HUDEP-2 (cell line): ENCODE data around the gene AGK.
"Not testable (repeated sequence)": the region's sequence is repeated elsewhere in the genome, so short reads cannot be mapped to it uniquely, and the experiment has no call there.

Experiments
- DNase-seq, 76 experiments: peaks; one replicate each; lab custom pipeline; 2025; ENCODE audit not compliant: unreplicated experiment in 76 of 76; lab: John Stamatoyannopoulos, UW

Gene AGK

DNA sequence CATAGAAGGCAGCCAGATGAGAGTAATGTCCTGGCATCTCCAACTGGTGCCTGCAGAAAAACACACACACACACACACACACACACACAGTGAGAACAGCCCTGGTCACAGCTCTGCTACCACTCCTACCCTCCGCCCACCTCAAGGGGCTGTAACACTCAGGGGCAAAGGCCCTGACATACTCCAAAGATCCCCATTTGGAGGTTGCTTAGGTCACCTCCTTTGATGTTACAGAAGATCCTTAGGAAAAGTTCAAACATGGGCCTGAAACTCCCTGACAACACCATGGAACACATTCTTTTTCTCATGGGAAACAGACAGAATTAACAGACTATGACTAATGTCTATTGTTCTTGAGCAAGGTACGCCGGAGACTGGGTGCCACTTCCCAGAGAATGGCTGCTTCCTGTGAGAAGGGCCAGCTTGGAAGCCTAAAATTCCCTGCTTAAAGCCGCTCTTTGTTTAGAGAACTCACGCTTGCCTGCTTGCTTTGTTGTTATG lies 123.0 kb downstream of the AGK start:
- DNase-seq, result no peak

DNA sequence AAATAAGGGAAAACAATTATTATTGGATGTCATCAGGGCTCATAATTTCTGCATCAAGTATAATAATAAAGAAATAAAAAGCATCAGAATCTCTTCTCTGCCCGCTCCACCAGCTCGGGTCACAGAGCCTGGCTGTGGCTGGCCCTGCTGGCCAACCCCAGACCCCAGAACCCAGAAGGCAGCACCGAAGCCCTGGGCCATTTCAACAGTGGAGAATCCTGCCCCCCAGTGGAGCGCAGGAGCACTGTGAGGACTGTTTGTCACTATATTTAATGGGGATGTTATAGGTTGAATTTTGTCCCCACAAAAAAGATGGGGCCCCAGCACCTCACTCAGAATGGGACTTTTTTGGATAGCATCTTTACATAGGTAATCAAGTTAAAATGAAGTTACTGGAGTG lies 123.5 kb downstream of the AGK start:
- no peak for DNase-seq

DNA sequence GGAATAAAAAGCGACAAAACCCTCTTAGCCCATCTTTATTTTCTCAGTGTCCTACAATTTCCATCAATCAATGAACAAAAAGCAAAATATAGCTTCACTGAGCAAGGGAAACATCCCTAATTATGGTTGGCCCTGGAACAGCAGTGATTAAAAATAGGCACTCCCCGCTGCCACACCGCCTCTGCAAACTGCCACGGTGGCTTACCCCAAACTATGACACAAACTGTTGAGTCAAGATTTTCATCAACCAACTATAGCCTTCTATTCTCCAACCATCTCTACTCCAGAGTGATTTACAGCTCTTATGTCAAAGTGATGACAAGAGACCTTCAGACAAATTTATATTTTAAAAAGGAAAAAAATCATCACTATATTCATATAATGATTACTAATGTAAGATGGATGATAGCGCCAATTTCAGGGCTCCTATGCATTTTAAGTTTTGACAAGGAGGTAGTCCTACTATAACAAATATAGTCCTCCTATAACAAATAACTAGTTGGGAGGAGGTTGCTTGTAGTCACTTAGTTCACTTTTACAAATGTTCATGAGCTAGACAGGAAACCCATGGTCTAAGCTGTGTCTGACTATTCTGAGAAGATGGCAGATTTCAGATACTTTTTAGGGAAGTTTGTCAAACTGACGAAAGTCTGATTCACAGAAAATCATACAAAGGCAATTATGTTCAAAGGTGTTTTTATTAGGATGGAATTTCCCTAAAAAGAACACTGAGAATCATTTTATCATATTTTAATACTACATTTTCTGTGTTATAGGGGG lies 124.4 kb downstream of the AGK start:
- no peak for DNase-seq

DNA sequence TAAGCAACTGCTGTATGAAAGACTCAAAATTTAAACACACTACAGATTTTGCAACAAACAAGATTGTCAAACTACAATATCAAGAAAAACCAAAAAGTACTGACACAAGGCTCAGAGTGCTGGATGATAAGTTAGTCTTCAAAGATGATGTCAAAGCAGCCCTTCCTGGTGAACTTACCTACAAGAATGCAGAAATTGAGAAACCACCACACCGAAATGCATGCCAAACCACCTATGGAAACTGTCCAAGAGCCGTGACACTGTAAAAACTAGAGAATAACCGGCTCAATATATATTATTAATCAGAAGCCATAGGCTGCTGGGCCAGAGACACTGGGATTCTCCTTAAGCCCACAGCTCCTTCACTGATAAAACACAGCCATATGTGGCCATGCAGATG lies 125.4 kb downstream of the AGK start:
- DNase-seq, result no peak

DNA sequence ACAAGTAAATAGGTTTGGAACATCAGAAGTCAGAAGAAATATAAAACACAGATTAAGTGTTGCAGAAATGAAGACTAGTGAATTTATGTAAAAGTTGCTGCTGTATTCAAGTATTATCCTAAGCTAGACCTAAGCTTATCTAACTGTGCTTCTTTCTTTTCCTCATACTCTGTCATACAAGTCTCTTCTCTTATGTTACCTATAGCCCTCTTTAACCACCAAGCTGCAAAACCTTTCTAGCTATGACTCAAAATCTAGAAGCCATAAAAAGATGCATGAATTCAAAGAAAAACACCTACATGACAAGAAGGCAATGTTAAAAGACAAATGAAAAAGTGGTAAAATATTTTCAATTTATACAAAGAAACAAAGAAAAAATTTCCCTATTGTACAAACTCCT lies 127.8 kb downstream of the AGK start:
- no peak for DNase-seq

DNA sequence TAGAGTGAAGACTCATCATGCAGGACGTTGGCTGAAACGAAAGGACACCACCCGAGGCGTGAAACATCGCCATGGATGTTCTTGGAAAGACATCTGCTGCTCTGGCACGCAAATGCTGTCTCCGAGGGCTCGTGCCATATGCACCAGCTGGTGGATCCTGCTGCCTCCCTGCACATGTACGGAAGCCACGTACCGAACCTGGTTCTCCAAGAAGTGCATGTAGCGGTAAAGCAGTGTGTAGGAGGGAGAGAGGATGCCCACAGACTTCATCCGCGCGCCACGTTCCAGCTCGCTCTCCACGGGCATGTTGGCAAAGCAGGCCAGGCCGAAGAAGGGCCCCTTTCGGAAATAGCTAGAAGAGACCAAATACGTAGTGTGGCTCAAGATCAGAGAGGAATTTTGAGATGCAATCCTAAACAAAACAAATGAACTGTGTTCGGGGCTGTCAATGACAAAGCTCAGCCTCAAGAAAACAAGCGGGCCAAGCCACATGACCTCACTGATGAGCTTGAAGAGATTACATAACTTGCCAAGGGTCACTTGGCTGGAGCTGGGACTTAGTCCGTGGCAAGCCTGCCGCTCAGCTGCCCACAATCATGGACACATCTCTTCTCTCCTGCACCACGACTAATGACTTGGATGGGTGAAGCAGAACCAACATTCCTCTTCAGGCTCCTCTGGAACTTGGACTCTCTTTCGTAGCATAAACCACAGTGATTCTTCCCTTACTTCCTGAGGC lies 134.2 kb downstream of the AGK start:
- no peak for DNase-seq

DNA sequence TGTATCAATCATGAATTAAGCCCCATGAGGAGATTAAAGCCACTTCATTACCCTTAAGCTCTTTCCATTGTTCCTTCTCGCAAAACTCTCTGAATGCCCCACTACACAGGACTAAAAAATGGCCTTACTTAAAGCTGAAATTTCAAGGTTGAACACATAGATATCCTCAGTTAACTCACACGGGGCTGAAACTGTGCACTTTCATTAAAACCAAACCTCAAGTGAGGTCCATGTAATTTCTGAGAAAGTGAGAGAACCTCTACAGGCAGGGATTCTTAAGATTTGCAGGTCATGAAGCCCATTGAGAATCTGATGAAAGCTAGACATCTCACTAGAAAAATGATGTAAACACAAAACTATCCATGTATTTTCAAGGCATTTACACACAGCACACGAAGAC lies 134.9 kb downstream of the AGK start:
- no peak for DNase-seq

DNA sequence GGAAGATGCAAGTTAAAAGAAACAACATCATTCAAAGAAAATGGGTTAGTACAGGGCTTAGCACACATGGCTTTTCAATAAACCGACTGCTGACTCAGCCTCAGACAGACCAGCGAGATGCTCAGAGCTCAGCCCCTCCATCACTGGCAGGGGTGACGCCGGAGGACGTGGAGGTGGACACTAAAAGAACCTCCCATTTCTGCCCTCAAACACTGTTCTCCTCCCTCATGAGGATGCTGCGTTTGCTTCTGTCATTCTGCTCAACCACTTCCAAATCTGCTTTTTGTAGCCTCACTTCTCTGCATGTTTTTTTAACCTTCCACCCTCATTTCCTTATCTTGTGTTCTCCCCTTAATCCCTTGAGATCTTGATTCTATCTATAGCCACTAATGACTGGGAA lies 135.5 kb downstream of the AGK start:
- DNase-seq, result no peak

DNA sequence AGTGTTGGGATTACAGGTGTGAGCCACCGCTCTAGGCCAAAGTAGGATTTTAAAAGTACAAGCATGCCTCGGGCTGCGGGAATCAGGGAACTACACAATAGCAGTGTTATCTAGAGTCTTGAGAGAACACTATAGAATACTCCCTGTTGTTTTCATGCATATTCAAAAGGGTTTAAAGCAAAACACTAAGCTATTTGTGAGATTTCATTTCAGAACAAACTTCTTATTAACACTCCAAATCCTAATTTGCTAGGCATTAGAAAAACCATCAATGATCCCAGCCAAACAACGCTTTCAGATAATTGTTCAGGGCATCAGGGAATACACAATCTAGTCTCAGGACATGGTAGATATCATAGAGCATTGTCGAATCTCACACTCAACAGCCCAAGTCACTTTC lies 136.8 kb downstream of the AGK start:
- no peak for DNase-seq

DNA sequence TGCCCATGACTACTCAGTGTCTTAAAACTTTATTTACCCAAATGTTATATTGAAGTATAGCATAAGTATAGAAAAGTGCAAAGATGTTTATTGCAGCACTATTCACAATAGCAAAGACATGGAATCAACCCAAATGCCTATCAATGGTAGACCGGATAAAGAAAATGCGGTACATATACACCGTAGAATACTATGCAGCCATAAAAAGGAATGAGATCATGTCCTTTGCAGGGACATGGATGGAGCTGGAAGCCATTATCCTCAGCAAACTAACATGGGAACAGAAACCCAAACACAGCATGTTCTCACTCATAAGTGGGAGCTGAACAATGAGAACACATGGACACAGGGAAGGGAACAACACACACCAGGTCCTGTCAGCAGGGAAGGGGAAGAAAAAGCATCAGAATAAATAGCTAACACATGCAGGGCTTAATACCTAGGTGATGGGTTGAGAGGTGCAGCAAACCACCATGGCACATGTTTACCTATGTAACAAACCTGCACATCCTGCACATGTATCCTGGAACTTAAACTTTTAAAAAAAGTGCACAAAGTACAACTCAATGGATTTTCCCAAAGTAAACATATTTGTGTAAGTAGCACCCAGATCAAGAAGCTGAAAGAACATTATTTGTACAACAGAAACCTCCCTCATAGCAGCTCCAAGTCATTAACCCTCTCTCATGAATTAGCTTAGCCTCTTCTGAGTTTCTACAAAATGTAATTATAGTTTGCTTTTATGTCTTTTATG lies 138.0 kb downstream of the AGK start:
- DNase-seq, result not testable (repeated sequence)

DNA sequence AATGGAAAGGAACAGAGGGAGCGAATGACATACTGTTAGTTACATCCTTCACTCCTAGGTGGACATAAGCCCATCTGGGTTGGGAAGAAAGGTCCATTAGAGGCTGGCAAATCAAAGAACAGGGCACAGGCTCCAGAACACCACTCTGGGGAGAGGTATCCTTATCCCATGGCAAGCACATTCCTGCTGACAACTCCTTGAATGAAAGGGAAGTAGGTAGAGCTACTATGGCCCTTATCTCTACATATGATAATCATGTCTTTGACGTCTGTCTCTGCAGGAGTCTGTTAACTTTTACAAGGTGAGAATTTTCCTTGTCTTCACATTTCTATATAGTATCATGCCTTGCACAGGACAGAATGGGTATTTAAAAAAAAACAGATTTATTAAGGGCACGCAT lies 140.3 kb downstream of the AGK start:
- DNase-seq, result no peak

DNA sequence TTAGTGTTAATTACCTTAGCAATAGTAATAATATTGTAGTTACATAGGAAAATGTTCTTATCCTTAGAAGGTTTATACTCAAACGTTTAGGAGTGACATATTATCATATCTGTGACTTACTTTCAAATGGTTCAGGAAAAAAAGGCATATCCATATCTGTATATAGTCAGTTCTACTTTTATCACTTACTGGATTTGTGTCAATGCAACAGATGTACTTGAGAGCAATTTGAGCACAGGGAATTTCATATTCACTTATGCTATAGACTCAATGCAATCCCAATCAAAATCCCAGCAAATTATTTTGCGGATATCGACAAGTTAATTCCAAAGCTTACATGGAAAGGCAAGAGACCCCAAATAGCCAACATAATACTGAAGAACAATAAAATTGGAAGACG lies 140.8 kb downstream of the AGK start:
- DNase-seq, result no peak

DNA sequence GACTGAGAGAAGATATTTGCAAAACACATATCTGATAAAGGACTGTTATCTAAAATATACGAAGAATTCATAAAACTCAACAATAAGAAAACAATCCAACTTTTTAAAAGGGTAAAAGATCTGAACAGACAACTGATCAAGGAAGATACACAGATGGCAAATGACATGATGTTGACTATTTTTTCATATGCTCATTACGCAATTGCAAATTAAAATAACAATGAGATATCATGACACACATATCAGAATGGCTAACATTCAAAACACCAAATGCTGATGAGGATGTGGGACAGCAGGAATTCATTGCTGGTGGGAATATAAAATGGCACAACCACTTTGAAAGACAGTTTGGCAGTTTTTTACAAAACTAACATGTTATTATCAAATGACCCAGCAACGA lies 141.9 kb downstream of the AGK start:
- no peak for DNase-seq

DNA sequence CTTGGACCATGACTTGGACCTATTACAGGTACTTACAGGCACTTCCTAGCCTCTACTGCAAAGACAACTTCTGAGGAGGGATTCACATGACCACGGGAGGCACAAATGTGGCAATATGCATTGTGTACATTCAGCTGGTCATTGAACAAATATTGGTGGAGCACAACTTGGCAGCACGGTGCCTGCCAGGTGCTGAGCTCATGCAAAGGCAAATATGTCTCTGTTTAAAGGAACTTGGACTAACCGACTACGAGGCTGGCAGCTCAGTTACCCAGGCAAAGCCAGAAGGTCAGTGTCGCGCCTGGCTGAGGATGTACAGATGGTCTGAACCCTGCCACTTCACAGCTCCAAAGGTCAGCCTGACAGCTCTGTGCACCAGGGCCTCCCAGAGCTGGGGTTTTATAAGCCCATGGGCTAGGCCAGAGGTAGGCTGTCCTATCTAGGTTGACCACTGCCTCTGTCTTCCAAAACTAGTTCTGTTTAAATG lies 144.6 kb downstream of the AGK start:
- no peak for DNase-seq

DNA sequence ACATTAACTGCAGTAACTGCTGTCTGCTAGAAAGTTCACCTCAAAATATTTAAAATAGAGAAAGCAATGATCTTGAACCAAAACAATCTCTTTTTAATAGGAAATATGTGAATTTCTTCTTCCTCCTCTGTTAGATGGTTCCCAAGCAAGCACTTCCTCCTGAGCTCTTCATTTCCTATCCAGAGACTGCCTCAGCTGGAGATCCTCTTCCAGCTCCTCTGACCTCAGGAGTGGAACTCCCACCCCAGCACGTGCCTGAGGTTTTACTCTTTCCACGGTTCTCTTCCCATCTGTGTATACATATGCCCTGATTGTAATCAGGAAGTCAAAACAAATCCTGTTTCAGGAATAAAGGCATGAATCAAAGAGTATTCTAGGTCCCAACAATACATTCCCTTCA lies 145.1 kb downstream of the AGK start:
- DNase-seq, result no peak

DNA sequence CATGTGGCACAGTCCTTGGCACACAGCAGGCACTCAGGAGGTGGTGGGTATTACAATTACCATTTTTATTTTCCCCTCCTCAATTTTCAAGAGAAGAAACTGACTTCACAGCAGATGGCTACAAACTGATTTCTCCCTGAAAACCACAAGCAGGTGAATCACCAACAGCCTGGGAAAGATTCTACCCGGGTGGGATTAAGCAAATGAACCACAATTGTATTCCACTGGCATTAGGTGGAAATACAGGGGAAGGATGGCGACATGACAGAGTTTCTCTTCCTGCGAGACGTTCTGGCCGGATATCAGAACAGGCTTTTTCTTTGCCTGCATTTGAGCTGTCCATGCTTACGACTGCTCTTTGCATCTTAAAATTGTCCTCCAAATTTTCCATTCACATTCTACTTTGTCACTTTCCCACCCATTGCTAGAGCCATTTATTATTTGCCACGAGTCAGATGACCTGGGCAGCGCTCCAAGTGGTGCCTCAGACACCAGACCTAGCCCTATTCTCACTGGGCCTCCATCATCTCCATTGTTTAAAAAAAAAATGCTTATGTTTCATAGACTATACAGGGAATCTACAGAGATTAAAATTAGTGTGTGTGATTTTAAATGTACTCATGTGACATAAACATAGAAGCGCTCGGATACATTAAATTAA lies 146.1 kb downstream of the AGK start:
- no peak for DNase-seq

DNA sequence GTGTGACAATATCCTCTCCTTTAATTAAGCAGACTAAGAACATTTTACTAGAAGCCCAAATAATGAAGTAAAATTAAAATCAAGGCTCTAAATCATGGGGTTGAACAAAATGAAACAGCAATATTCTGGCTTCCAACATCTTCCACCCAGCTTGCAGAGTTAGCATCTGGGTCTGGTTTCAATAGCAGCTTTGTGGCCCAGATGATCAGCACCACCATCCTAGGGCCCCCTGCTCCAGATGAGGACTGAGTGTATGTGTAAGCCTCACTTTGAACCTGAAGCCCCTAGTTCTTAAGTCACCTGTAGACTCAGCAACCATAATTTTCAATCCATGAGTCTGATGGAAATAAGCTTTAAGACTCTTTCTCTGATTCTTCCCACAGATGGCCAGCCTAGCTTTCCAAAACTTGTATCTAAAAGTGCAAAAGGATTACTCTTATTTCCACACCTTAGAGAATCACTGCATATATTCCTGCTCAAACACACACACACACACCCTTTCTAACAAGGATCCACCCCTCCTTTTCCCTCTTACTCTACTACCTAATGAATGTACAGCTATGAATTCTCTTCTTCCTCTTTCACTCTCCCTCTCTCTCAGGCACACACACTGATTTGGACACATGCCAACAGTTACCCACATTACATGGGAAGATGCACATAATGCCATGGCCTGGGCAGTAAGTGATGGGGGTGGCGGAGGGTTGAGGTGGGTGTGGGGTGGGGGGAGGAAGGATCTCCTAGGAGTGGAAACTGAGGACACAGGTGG lies 147.2 kb downstream of the AGK start:
- DNase-seq, result no peak

DNA sequence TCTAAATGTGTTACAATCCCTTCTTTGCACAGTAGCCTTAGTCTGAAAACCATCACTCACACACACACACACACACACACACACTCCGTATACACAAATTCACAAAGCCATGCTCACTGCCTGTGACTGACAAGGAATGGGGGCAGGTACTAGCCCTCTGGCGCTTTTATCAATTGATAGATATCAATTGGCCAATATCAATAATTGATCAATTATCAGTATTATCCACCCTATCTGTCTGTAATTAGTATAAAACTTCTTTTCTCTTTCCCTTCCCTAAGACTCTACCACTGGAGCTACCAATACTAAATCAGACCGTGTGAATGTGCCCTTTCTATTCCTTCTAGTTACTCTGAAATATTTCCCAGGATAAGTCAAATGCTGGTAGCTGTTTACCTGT lies 148.7 kb downstream of the AGK start:
- no peak for DNase-seq

DNA sequence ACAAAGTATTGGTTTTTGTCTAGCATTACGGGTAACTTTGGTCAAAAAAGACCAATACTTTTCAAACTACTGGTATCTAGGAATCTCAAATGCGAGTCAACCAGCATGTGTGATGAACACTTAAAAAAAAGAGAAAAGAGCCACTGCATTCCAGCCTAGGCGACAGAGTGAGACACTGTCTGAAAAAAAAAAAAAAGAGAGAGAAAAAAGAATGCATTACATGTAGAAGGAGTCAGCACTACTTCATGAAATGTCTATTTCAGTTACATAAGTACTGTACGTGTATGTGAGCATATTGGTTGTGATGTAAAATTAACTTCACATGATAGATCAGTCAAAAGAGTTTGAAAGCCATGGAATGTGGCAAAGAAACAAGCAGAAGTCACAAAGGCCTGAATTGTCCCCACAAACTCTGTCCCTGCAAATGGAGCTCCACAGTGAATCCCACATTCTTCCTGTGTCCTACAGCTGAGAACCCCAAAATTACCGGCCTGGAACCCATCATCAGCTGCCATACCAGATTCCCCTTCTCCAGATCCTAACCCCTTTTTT lies 149.2 kb downstream of the AGK start:
- DNase-seq, result no peak

DNA sequence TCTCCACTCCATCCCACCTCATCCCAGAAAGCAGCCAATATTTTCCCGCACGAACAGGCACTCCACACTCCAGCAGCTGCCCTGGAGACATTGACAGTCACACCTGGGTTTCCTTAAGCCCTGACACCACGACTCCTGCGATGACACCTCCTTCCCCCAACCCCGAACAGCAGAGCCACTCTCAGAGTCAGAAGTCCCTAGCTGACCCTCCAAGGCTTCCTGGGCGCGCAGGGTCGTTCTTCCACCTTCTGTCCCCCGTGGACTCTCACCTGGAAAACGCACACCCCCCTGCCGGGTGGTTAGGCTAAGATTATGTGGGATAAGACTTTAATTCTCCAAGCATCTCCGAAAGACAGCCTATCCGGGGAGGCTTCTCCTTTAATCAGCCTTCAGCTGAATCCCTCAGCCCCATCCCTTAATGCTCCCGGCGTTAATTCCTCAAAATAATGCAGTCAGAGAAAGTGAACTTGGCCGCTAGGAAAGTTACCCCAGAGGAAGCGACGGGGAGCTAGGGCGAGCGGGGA lies 149.7 kb downstream of the AGK start:
- DNase-seq, result no peak
